MCF 10A (cell line): ENCODE measurements around the gene CSNK2B. TPM values are rescaled to one million over a fixed set of nuclear protein-coding genes. Genes with fewer than 3 reads are reported as not detected.
"Not testable (repeated sequence)": the region's sequence is repeated elsewhere in the genome, so short reads cannot be mapped to it uniquely, and the experiment has no call there.

Experiments used
- BruUV-seq: library from RNA; stranded (reverse); fragments of 400-500 nt; replicated peaks from 2 replicates; lab custom pipeline; 2021; lab: Mats Ljungman, UMichigan
- CTCF ChIA-PET: fragments of 300-600 bp; sonication (Branson Sonifier 250); formaldehyde crosslinking; extraction: SDS; loops from one replicate; lab custom pipeline; 2021; ENCODE audit warnings: antibody characterized with exemption, inconsistent platforms; lab: Yijun Ruan, JAX
- POLR2A ChIA-PET: fragments of 300-600, 350-650 bp; sonication (Branson Sonifier 250); formaldehyde crosslinking; extraction: SDS; loops from one replicate; lab custom pipeline; 2020; ENCODE audit warnings: antibody characterized with exemption, inconsistent platforms; lab: Yijun Ruan, JAX
- DNase-seq: peaks from one replicate; pipeline ENCODE4 v3.0.0-alpha.2; 2018; ENCODE audit not compliant: unreplicated experiment
- H3K27ac Mint-ChIP-seq: one replicate; pipeline ENCODE4 v1.8.0; 2022; ENCODE audit warnings: mild to moderate bottlenecking, low read depth, mixed read lengths; ENCODE audit not compliant: unreplicated experiment
- H3K27me3 Mint-ChIP-seq: one replicate; pipeline ENCODE4 v1.8.0; 2022; ENCODE audit warnings: mixed read lengths; ENCODE audit not compliant: insufficient read depth, unreplicated experiment
- H3K36me3 Mint-ChIP-seq: one replicate; pipeline ENCODE4 v1.8.0; 2022; ENCODE audit warnings: mild to moderate bottlenecking, moderate library complexity, mixed read lengths; ENCODE audit not compliant: insufficient read depth, unreplicated experiment
- H3K4me1 Mint-ChIP-seq: one replicate; pipeline ENCODE4 v1.8.0; 2022; ENCODE audit warnings: mixed read lengths; ENCODE audit not compliant: insufficient read depth, unreplicated experiment
- H3K4me3 Mint-ChIP-seq: one replicate; pipeline ENCODE4 v1.8.0; 2022; ENCODE audit warnings: mild to moderate bottlenecking, moderate library complexity, mixed read lengths; ENCODE audit not compliant: unreplicated experiment
- H3K9me3 Mint-ChIP-seq: one replicate; pipeline ENCODE4 v1.8.0; 2022; ENCODE audit warnings: mixed read lengths; ENCODE audit not compliant: unreplicated experiment
- intact Hi-C: fragments of 100-400 bp; cut with micrococcal nuclease; formaldehyde crosslinking; loops from 2 replicates; pipeline ENCODE4 v1.14.1; 2022
- total RNA-seq: library from RNA; stranded (reverse); gene quantifications from 2 replicates; pipeline ENCODE4 v1.2.3, GENCODE V29; 2022
- TF ChIP-seq, protein P1 (sequence below): fragments of 200-600 bp; IDR thresholded peaks from one replicate; pipeline ENCODE4 v1.8.0; 2022; ENCODE audit warnings: antibody characterized with exemption, mild to moderate bottlenecking; ENCODE audit not compliant: unreplicated experiment

The CSNK2B gene
- total RNA-seq, 1 experiment from 2014 or later: 209 TPM

DNA sequence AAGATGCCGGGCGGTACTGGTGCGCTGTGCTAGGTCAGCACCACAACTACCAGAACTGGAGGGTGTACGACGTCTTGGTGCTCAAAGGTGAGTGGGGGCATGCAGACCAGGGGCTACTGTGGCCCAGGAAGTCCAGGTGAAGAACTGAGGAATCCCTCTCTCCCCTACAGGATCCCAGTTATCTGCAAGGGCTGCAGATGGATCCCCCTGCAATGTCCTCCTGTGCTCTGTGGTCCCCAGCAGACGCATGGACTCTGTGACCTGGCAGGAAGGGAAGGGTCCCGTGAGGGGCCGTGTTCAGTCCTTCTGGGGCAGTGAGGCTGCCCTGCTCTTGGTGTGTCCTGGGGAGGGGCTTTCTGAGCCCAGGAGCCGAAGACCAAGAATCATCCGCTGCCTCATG, 41.8 kb downstream of the CSNK2B start:
- peaks cover 6% of the 10 kb centered on the region for H3K36me3 Mint-ChIP-seq
- H3K27me3 Mint-ChIP-seq: no peaks in the 10 kb centered on the region
- intact Hi-C loops: no loop called here
- POLR2A ChIA-PET: no interaction called here
- BruUV-seq: no TSS peak
- DNase-seq: no peak
- H3K4me1 Mint-ChIP-seq: peaks cover 12% of the 10 kb centered on the region
- H3K4me3 Mint-ChIP-seq: no peak overlapping the region
- H3K27ac Mint-ChIP-seq: no peak overlapping the region
- H3K9me3 Mint-ChIP-seq: no peaks in the 10 kb centered on the region
- CTCF ChIA-PET: no interaction called here
- TF ChIP-seq, protein P1, sequence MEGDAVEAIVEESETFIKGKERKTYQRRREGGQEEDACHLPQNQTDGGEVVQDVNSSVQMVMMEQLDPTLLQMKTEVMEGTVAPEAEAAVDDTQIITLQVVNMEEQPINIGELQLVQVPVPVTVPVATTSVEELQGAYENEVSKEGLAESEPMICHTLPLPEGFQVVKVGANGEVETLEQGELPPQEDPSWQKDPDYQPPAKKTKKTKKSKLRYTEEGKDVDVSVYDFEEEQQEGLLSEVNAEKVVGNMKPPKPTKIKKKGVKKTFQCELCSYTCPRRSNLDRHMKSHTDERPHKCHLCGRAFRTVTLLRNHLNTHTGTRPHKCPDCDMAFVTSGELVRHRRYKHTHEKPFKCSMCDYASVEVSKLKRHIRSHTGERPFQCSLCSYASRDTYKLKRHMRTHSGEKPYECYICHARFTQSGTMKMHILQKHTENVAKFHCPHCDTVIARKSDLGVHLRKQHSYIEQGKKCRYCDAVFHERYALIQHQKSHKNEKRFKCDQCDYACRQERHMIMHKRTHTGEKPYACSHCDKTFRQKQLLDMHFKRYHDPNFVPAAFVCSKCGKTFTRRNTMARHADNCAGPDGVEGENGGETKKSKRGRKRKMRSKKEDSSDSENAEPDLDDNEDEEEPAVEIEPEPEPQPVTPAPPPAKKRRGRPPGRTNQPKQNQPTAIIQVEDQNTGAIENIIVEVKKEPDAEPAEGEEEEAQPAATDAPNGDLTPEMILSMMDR: no peak

DNA sequence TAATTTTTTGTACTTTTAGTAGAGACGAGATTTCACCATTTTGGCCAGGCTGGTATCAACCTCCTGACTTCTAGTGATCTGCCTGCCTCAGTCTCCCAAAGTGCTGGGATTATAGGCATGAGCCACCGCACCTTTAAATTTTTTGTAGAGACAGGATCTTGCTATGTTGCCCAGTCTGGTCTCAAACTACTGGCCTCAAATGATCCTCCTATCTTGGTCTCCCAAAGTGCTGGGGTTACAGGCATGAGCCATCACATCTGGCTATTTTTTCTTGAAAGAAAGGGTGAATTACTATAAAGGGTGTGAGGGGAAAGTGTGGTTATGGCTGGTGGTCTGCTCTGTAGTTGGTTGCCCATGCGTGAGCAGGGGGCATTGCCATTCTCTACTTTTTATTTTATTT, 42.3 kb downstream of the CSNK2B start:
- Mint-ChIP-seq H3K9me3 (no peaks in the 10 kb centered on the region), H3K36me3 (peaks cover 3% of the 10 kb centered on the region), H3K27ac (no peak overlapping the region), H3K27me3 (no peaks in the 10 kb centered on the region), H3K4me1 (peaks cover 10% of the 10 kb centered on the region), H3K4me3 (no peak overlapping the region)
- TF ChIP-seq, protein P1: no peak
- no peak for DNase-seq
- CTCF ChIA-PET: no interaction called here
- intact Hi-C loops: no loop called here
- BruUV-seq: no TSS peak
- POLR2A ChIA-PET: interaction anchor here (1.4 kb wide), 1 partner anchor 119 kb away, joined by 3 read pairs; the partner anchor contains the start of gene HSPA1B

DNA sequence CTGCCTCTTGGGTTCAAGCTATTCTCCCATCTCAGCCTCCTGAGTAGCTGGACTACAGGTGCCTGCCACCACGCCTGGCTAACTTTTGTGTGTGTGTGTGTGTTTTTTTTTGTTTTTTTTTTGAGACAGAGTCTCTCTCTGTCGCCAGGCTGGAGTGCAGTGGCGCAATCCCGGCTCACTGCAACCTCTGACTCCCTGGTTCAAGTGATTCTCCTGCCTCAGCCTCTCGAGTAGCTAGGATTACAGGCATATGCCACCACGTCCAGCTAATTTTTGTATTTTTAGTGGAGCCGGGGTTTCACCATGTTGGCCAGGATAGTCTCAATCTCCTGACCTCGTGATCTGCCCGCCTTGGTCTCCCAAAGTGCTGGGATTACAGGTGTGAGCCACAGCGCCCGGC, 43.3 kb downstream of the CSNK2B start:
- H3K9me3 Mint-ChIP-seq, intact Hi-C loops, H3K4me1 Mint-ChIP-seq, BruUV-seq, H3K27me3 Mint-ChIP-seq, H3K27ac Mint-ChIP-seq, H3K4me3 Mint-ChIP-seq, H3K36me3 Mint-ChIP-seq, DNase-seq: not testable (repeated sequence)
- ChIA-PET POLR2A (interaction anchor here (1.4 kb wide), 1 partner anchor 118 kb away, joined by 3 read pairs; the partner anchor contains the start of gene HSPA1B), CTCF (interaction anchor here (0.6 kb wide), 2 partner anchors 43 to 234 kb away, joined by 3 read pairs; partner anchors contain the start of gene CSNK2B)

DNA sequence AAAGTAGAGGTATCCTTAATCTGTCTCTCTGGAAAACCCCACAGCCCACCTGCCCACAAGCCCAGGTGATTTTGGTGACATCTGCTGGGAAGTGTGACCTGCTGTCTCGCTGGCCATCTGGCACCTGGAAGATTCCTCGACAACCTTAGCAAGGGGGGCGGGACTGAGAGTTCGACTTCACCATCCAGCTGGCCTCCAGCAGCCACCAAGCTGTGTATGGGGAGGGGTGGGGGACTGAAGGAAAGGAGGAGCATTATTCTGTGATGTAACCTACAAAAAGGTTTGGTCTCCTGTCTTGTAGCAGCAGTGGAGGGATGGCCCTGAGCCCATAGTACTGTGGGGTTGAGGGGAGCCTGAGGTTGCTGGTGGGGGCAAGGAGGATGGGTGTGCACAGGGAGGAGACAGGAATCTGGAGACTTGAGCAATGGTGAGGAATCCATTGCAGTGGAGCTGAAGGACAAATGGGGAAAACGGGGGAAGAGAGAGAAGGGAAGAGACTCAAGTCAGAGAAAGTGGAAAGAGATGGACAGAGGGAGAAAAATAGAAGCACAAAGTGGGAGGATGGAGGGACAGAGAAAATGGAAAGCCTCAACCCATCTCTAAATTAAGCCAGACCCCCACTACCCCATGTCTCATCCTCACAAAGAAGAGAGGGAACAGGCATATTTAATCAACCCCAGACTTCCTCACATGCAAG, 44.8 kb downstream of the CSNK2B start:
- intact Hi-C loops: no loop called here
- H3K4me1 Mint-ChIP-seq: peaks cover 7% of the 10 kb centered on the region
- ChIA-PET POLR2A (interaction anchor here (1.4 kb wide), 1 partner anchor 29 kb away, joined by 7 read pairs; the partner anchor contains the start of gene MSH5), CTCF (interaction anchor here (0.5 to 2.1 kb wide), 2 partner anchors 17 to 1090 kb away, joined by 3 to 7 read pairs; no protein-coding TSS in a partner anchor)
- H3K27ac Mint-ChIP-seq: no peak overlapping the region
- H3K36me3 Mint-ChIP-seq: no peaks in the 10 kb centered on the region
- H3K27me3 Mint-ChIP-seq: no peaks in the 10 kb centered on the region
- DNase-seq: no peak
- no peaks in the 10 kb centered on the region for H3K9me3 Mint-ChIP-seq
- H3K4me3 Mint-ChIP-seq: no peak overlapping the region
- BruUV-seq: no TSS peak
- TF ChIP-seq, protein P1: no peak
